T-helper 1 cell treated with Interleukin-12 subunit alpha and Interleukin-12 subunit beta and Interleukin-4 antibody, amounts not matched to agents 30 ng/mL and 1 ng/mL, for 36 hours (primary cell): ENCODE measurements around the gene LRRC8B. TPM values are rescaled to one million over a fixed set of nuclear protein-coding genes. Genes with fewer than 3 reads are reported as not detected.

Source experiments
- intact Hi-C: fragments of 100-400 bp; cut with micrococcal nuclease; formaldehyde crosslinking; loops from one replicate; pipeline ENCODE4 v1.15.1; 2024
- total RNA-seq: library from RNA; stranded (reverse); gene quantifications from 2 replicates; pipeline ENCODE4 v1.2.3, GENCODE V29; 2022

Gene LRRC8B
- total RNA-seq, 1 donor from 2014 or later: 26.6 TPM

- intact Hi-C loops: loop anchor here (1.0 to 5.0 kb wide), 11 partner anchors 21 to 472 kb away; partner anchors contain the start of genes GBP5, LRRC8D and ZNF326
Measured at GRCh38 chr1:89523572-89524368, 859 bp upstream of the LRRC8B start.

- intact Hi-C loops: loop anchor here (2.0 to 5.0 kb wide), 5 partner anchors 19 to 843 kb away; partner anchors contain the start of genes LRRC8D and PKN2
Measured at GRCh38 chr1:89525169-89525855, 683 bp downstream of the LRRC8B start.

GRCh38 chr1:89527256-89527655 lies 2.6 kb downstream of the LRRC8B start:
- intact Hi-C loops: loop anchor here (5.0 kb wide), 2 partner anchors 315 to 845 kb away; partner anchors contain the start of gene PKN2

GRCh38 chr1:89527750-89528381 lies 3.2 kb downstream of the LRRC8B start:
- intact Hi-C loops: loop anchor here (1.0 to 5.0 kb wide), 3 partner anchors 8 to 846 kb away; partner anchors contain the start of gene PKN2

GRCh38 chr1:89528382-89528780 lies 3.8 kb downstream of the LRRC8B start:
- intact Hi-C loops: loop anchor here (1.0 to 5.0 kb wide), 3 partner anchors 8 to 846 kb away; partner anchors contain the start of gene PKN2

GRCh38 chr1:89529196-89529595 lies 4.6 kb downstream of the LRRC8B start:
- intact Hi-C loops: loop anchor here (5.0 kb wide), 2 partner anchors 313 to 847 kb away; partner anchors contain the start of gene PKN2

- intact Hi-C loops: no loop called here
Measured at GRCh38 chr1:89530444-89531089, 5.9 kb downstream of the LRRC8B start.

- intact Hi-C loops: no loop called here
Measured at GRCh38 chr1:89531480-89532139, 7.0 kb downstream of the LRRC8B start.

- intact Hi-C loops: no loop called here
Measured at GRCh38 chr1:89532228-89532627, 7.6 kb downstream of the LRRC8B start.

- intact Hi-C loops: no loop called here
Measured at GRCh38 chr1:89532866-89533265, 8.2 kb downstream of the LRRC8B start.

- intact Hi-C loops: no loop called here
Measured at GRCh38 chr1:89535537-89535936, 10.9 kb downstream of the LRRC8B start.

GRCh38 chr1:89536555-89537341 lies 12.1 kb downstream of the LRRC8B start:
- intact Hi-C loops: loop anchor here (1.0 kb wide), 1 partner anchor 8 kb away; no protein-coding TSS in a partner anchor

- intact Hi-C loops: no loop called here
Measured at GRCh38 chr1:89538361-89538760, 13.7 kb downstream of the LRRC8B start.

- intact Hi-C loops: no loop called here
Measured at GRCh38 chr1:89539128-89539527, 14.5 kb downstream of the LRRC8B start.

- intact Hi-C loops: loop anchor here (2.0 kb wide), 1 partner anchor 14 kb away; no protein-coding TSS in a partner anchor
Measured at GRCh38 chr1:89540406-89540970, 15.9 kb downstream of the LRRC8B start.

- intact Hi-C loops: no loop called here
Measured at GRCh38 chr1:89542345-89542744, 17.7 kb downstream of the LRRC8B start.

- intact Hi-C loops: loop anchor here (2.0 kb wide), 1 partner anchor 19 kb away; the partner anchor contains the start of gene LRRC8B
Measured at GRCh38 chr1:89543632-89544031, 19.0 kb downstream of the LRRC8B start.

- intact Hi-C loops: loop anchor here (2.0 kb wide), 1 partner anchor 21 kb away; the partner anchor contains the start of gene LRRC8B
Measured at GRCh38 chr1:89545264-89546038, 20.8 kb downstream of the LRRC8B start.
